ENCODE measurements around the gene PSD.

DNA sequence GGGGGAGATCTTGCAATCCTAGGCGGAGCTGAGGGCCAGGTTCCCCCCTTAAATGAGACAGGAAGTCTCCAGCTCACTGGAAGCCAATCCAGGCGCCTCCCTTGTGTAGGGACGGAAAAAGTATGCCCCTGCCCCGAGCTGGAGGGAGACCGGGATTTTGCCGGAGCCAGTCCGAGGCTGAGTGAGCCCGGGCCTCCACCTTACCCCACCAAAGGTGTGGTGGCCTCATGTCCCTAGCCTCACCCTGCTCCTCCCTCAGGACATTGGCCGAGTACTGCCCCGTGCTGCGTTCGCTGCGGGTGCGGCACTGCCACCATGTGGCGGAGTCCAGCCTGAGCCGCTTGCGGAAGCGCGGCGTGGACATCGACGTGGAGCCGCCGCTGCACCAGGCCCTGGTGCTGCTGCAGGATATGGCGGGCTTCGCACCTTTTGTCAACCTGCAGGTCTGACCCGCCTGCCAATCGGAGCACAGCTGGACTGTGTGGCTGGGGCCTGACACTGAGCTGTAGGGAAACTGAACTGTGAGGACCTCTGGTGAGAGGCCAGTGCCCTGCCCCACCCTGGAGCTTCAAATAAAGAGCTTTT, 4.1 kb upstream of the PSD start:
- TF ChIP-seq, protein P1, sequence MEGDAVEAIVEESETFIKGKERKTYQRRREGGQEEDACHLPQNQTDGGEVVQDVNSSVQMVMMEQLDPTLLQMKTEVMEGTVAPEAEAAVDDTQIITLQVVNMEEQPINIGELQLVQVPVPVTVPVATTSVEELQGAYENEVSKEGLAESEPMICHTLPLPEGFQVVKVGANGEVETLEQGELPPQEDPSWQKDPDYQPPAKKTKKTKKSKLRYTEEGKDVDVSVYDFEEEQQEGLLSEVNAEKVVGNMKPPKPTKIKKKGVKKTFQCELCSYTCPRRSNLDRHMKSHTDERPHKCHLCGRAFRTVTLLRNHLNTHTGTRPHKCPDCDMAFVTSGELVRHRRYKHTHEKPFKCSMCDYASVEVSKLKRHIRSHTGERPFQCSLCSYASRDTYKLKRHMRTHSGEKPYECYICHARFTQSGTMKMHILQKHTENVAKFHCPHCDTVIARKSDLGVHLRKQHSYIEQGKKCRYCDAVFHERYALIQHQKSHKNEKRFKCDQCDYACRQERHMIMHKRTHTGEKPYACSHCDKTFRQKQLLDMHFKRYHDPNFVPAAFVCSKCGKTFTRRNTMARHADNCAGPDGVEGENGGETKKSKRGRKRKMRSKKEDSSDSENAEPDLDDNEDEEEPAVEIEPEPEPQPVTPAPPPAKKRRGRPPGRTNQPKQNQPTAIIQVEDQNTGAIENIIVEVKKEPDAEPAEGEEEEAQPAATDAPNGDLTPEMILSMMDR (conservative IDR thresholded peaks at IDR 0.05 in 1 of 2, IDR thresholded peaks at IDR 0.05 in 1 of 2; ENCODE audit: low read depth in 1 of 2, low read length in 2 of 2): peak; percentile 56 to 80
- TF ChIP-seq EZH2 (IDR thresholded peaks at IDR 0.05; ENCODE audit: low read length, missing control alignments): no peak
